SK-N-SH treated with all-trans-retinoic acid at 6 μM for 48 hours (cell line): ENCODE measurements around the gene JARID2.

ENCODE experiments used
- ARNTL ChIP-seq: fragments of 450-650 bp; formaldehyde crosslinking; IDR thresholded peaks from 2 replicates; pipeline ENCODE4 v1.5.0; 2020; ENCODE audit warnings: low read depth, mild to moderate bottlenecking, moderate library complexity, borderline replicate concordance
- BACH2 ChIP-seq: fragments of 250-450 bp; sonication (Bioruptor Pico); IDR thresholded peaks from 2 replicates; pipeline ENCODE4 v1.9.0; 2021; ENCODE audit warnings: mild to moderate bottlenecking, borderline replicate concordance
- GLIS3 ChIP-seq: fragments of 250-450 bp; sonication (Bioruptor Pico); IDR thresholded peaks from 2 replicates; pipeline ENCODE4 v1.5.0; 2020; ENCODE audit warnings: mild to moderate bottlenecking, moderate library complexity
- ISL1 ChIP-seq: fragments of 250-450 bp; sonication (Bioruptor Pico); IDR thresholded peaks from 2 replicates; pipeline ENCODE4 v2.1.2; 2022; ENCODE audit warnings: mild to moderate bottlenecking, moderate library complexity
- RARB ChIP-seq: fragments of 250-450 bp; sonication (Bioruptor Pico); IDR thresholded peaks from 2 replicates; pipeline ENCODE4 v1.8.0; 2021; ENCODE audit warnings: mild to moderate bottlenecking, moderate library complexity
- SNAI2 ChIP-seq: fragments of 250-450 bp; sonication (Bioruptor Pico); IDR thresholded peaks from 2 replicates; pipeline ENCODE4 v1.5.0; 2020; ENCODE audit warnings: mild to moderate bottlenecking, moderate library complexity
- ZC3H10 ChIP-seq: fragments of 250-450 bp; sonication (Bioruptor Pico); IDR thresholded peaks from 2 replicates; pipeline ENCODE4 v1.5.1; 2021; ENCODE audit warnings: mild to moderate bottlenecking, moderate library complexity
- ZNF70 ChIP-seq: fragments of 450-650 bp; formaldehyde crosslinking; IDR thresholded peaks from 2 replicates; pipeline ENCODE4 v1.5.0; 2020; ENCODE audit warnings: mild to moderate bottlenecking, moderate library complexity
- TF ChIP-seq, protein P1 (sequence below): fragments of 250-450 bp; sonication (Bioruptor Pico); IDR thresholded peaks from 2 replicates; pipeline ENCODE4 v1.8.0; 2020; ENCODE audit warnings: mild to moderate bottlenecking, moderate library complexity, borderline replicate concordance
- TF ChIP-seq, protein P2 (sequence below): fragments of 250-450 bp; sonication (Bioruptor Pico); IDR thresholded peaks from 2 replicates; pipeline ENCODE4 v1.5.0; 2020; ENCODE audit warnings: mild to moderate bottlenecking, moderate library complexity
- TF ChIP-seq, protein P3 (sequence below): fragments of 250-450 bp; sonication (Bioruptor Pico); IDR thresholded peaks from 2 replicates; pipeline ENCODE4 v1.5.1; 2020; ENCODE audit warnings: low read depth, mild to moderate bottlenecking, moderate library complexity

DNA sequence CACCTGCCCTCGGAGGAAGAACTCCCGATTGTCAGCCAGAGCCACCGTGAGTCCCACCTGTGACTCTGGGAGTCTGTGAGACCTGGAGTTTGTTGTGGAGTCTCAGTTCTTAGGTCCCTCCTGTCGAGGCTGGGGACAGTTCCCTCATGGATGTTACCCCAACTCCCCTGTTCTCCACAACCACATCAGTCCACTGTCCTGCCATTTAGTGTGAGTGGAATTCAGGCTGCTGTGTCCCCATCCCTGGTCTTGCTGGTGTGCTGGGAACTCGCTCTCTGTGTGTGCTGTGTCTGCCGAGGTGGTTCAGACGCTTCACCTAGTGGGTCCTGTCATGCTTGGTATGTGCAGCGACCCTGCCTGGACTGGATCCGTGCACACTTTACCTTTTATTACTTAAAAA, 253.7 kb downstream of the JARID2 start:
- TF ChIP-seq ISL1 (CRISPR knock-in tag) (no peak), RARB (no peak), SNAI2 (CRISPR knock-in tag) (no peak), ARNTL (CRISPR knock-in tag) (no peak), BACH2 (CRISPR knock-in tag) (no peak), ZC3H10 (CRISPR knock-in tag) (no peak), GLIS3 (no peak), ZNF70 (CRISPR knock-in tag) (no peak)
- TF ChIP-seq, protein P1, sequence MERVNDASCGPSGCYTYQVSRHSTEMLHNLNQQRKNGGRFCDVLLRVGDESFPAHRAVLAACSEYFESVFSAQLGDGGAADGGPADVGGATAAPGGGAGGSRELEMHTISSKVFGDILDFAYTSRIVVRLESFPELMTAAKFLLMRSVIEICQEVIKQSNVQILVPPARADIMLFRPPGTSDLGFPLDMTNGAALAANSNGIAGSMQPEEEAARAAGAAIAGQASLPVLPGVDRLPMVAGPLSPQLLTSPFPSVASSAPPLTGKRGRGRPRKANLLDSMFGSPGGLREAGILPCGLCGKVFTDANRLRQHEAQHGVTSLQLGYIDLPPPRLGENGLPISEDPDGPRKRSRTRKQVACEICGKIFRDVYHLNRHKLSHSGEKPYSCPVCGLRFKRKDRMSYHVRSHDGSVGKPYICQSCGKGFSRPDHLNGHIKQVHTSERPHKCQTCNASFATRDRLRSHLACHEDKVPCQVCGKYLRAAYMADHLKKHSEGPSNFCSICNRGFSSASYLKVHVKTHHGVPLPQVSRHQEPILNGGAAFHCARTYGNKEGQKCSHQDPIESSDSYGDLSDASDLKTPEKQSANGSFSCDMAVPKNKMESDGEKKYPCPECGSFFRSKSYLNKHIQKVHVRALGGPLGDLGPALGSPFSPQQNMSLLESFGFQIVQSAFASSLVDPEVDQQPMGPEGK (CRISPR knock-in tag), result no peak
- TF ChIP-seq, protein P2, sequence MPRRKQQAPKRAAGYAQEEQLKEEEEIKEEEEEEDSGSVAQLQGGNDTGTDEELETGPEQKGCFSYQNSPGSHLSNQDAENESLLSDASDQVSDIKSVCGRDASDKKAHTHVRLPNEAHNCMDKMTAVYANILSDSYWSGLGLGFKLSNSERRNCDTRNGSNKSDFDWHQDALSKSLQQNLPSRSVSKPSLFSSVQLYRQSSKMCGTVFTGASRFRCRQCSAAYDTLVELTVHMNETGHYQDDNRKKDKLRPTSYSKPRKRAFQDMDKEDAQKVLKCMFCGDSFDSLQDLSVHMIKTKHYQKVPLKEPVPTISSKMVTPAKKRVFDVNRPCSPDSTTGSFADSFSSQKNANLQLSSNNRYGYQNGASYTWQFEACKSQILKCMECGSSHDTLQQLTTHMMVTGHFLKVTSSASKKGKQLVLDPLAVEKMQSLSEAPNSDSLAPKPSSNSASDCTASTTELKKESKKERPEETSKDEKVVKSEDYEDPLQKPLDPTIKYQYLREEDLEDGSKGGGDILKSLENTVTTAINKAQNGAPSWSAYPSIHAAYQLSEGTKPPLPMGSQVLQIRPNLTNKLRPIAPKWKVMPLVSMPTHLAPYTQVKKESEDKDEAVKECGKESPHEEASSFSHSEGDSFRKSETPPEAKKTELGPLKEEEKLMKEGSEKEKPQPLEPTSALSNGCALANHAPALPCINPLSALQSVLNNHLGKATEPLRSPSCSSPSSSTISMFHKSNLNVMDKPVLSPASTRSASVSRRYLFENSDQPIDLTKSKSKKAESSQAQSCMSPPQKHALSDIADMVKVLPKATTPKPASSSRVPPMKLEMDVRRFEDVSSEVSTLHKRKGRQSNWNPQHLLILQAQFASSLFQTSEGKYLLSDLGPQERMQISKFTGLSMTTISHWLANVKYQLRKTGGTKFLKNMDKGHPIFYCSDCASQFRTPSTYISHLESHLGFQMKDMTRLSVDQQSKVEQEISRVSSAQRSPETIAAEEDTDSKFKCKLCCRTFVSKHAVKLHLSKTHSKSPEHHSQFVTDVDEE (CRISPR knock-in tag), result no peak
- TF ChIP-seq, protein P3, sequence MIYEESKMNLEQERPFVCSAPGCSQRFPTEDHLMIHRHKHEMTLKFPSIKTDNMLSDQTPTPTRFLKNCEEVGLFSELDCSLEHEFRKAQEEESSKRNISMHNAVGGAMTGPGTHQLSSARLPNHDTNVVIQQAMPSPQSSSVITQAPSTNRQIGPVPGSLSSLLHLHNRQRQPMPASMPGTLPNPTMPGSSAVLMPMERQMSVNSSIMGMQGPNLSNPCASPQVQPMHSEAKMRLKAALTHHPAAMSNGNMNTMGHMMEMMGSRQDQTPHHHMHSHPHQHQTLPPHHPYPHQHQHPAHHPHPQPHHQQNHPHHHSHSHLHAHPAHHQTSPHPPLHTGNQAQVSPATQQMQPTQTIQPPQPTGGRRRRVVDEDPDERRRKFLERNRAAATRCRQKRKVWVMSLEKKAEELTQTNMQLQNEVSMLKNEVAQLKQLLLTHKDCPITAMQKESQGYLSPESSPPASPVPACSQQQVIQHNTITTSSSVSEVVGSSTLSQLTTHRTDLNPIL, result no peak
